H1 (cell line): ENCODE results near the gene IDH2. TPM values are rescaled to one million over a fixed set of nuclear protein-coding genes. Genes with fewer than 3 reads are reported as not detected.
A peak's percentile ranks its signal among the peaks of the same experiment; 100 is the strongest.

ENCODE experiments used
- ASH2L ChIP-seq: fragments of 200-600, 300-600 bp; sonication (generic); IDR thresholded peaks from one replicate; pipeline ENCODE4 v1.7.1; 2017; ENCODE audit warnings: low read length
- CBX5 ChIP-seq: fragments of 300-800, 300-1000 bp; sonication (generic); IDR thresholded peaks from 2 replicates; pipeline ENCODE4 v1.7.1; 2016; ENCODE audit warnings: antibody characterized with exemption, low read length, low read depth
- CBX8 ChIP-seq: fragments of 300-800, 300-1000 bp; sonication (generic); IDR thresholded peaks from 2 replicates; pipeline ENCODE4 v1.7.1; 2016; ENCODE audit warnings: low read depth, low read length, borderline replicate concordance
- CEBPB ChIP-seq: IDR thresholded peaks from 2 replicates; pipeline ENCODE4 v1.6.1; 2012; ENCODE audit warnings: low read depth, low read length
- CHD2 ChIP-seq: IDR thresholded peaks from 2 replicates; pipeline ENCODE4 v1.6.1; 2012; ENCODE audit warnings: low read length, improper control_type of control experiment
- CREB1 ChIP-seq: IDR thresholded peaks from 2 replicates; pipeline ENCODE4 v1.6.1; 2012; ENCODE audit warnings: inconsistent platforms
- E2F6 ChIP-seq: IDR thresholded peaks from 2 replicates; pipeline ENCODE4 v1.6.1; 2012; ENCODE audit warnings: inconsistent platforms
- EP300 ChIP-seq, 2 experiments: IDR thresholded peaks; 1 replicate in 1 of 2; 2 replicates in 1 of 2; pipeline ENCODE4 v1.6.1; 2011 to 2012; ENCODE audit warnings: low read depth in 2 of 2, low read length in 2 of 2, mild to moderate bottlenecking in 2 of 2, borderline replicate concordance in 1 of 2, inconsistent platforms in 1 of 2, moderate library complexity in 1 of 2
- GABPA ChIP-seq: IDR thresholded peaks from 2 replicates; pipeline ENCODE4 v1.6.1; 2011; ENCODE audit warnings: mild to moderate bottlenecking, low read length, moderate library complexity, borderline replicate concordance; ENCODE audit not compliant: insufficient read depth
- HDAC2 ChIP-seq, 2 experiments: fragments of 300-600 bp in 1 of 2; sonication (generic) in 1 of 2; IDR thresholded peaks; 2 replicates each; pipeline ENCODE4 v1.6.1; 2011 to 2012; ENCODE audit warnings: low read depth in 2 of 2, low read length in 2 of 2, mild to moderate bottlenecking in 2 of 2, moderate library complexity in 2 of 2, borderline replicate concordance in 1 of 2, inconsistent platforms in 1 of 2
- JUN ChIP-seq: IDR thresholded peaks from 2 replicates; pipeline ENCODE4 v1.6.1; 2011; ENCODE audit warnings: low read depth, mild to moderate bottlenecking, improper control_type of control experiment, low read length
- JUND ChIP-seq: IDR thresholded peaks from 2 replicates; pipeline ENCODE4 v1.6.1; 2011; ENCODE audit warnings: mild to moderate bottlenecking, improper control_type of control experiment, low read length
- KDM5A ChIP-seq: fragments of 200-600 bp; IDR thresholded peaks from 2 replicates; pipeline ENCODE4 v1.7.1; 2012; ENCODE audit warnings: mild to moderate bottlenecking, low read length, inconsistent platforms, mixed read lengths
- MAFK ChIP-seq: IDR thresholded peaks from 2 replicates; pipeline ENCODE4 v1.6.1; 2012; ENCODE audit warnings: low read depth, mild to moderate bottlenecking, improper control_type of control experiment, low read length
- RNF2 ChIP-seq: fragments of 200-900, 300-1000 bp; sonication (generic); IDR thresholded peaks from 2 replicates; pipeline ENCODE4 v1.7.1; 2016; ENCODE audit warnings: borderline replicate concordance, low read depth, mild to moderate bottlenecking, antibody characterized with exemption, low read length; ENCODE audit not compliant: poor library complexity, severe bottlenecking; ENCODE audit errors: missing control alignments
- RXRA ChIP-seq: IDR thresholded peaks from 2 replicates; pipeline ENCODE4 v1.6.1; 2011; ENCODE audit warnings: low read depth, mild to moderate bottlenecking, low read length, moderate library complexity; ENCODE audit not compliant: insufficient read depth
- SIRT6 ChIP-seq: IDR thresholded peaks from one replicate; pipeline ENCODE4 v1.7.1; 2012; ENCODE audit warnings: low read length, inconsistent platforms
- SP1 ChIP-seq: IDR thresholded peaks from 2 replicates; pipeline ENCODE4 v1.6.1; 2011; ENCODE audit warnings: low read depth, low read length
- SRF ChIP-seq: IDR thresholded peaks from 2 replicates; pipeline ENCODE4 v1.6.1; 2011; ENCODE audit warnings: mild to moderate bottlenecking, low read depth, low read length, moderate library complexity
- TAF1 ChIP-seq: IDR thresholded peaks from 2 replicates; pipeline ENCODE4 v1.6.1; 2011; ENCODE audit warnings: mild to moderate bottlenecking, low read depth, low read length
- polyA plus RNA-seq, 7 experiments: library from polyadenylated mRNA; depleted of rRNA in 3 of 7; stranded (reverse) in 5 of 7; unstranded in 2 of 7; fragments of >200 nt in 5 of 7; fragments of 200-250 nt in 2 of 7; gene quantifications; 1 replicate in 5 of 7; 2 replicates in 1 of 7; 4 replicates in 1 of 7; pipeline versions ENCODE4 v1.2.1 to v1.2.3, GENCODE V29; 2011 to 2013; ENCODE audit warnings: missing spikeins in 2 of 7, mixed read lengths in 2 of 7
- total RNA-seq: library from RNA; stranded (reverse); fragmentation: NEBNext Ultra II Directional; extraction: Animal tissue kit (Norgen Biotek cat#: 25700); gene quantifications from 2 replicates; pipeline ENCODE4 v1.2.1, GENCODE V29; 2021
- TF ChIP-seq, protein P1 (sequence below): IDR thresholded peaks from 2 replicates; pipeline ENCODE4 v1.6.1; 2011; ENCODE audit warnings: low read depth, mild to moderate bottlenecking, low read length; ENCODE audit not compliant: insufficient read depth

IDH2 gene
- total and polyA plus RNA-seq, 2 of the 8 experiments (the other 6 are each of a cell fraction or from before 2014, with no cell fraction given), result 64.2 to 84.6 TPM

DNA sequence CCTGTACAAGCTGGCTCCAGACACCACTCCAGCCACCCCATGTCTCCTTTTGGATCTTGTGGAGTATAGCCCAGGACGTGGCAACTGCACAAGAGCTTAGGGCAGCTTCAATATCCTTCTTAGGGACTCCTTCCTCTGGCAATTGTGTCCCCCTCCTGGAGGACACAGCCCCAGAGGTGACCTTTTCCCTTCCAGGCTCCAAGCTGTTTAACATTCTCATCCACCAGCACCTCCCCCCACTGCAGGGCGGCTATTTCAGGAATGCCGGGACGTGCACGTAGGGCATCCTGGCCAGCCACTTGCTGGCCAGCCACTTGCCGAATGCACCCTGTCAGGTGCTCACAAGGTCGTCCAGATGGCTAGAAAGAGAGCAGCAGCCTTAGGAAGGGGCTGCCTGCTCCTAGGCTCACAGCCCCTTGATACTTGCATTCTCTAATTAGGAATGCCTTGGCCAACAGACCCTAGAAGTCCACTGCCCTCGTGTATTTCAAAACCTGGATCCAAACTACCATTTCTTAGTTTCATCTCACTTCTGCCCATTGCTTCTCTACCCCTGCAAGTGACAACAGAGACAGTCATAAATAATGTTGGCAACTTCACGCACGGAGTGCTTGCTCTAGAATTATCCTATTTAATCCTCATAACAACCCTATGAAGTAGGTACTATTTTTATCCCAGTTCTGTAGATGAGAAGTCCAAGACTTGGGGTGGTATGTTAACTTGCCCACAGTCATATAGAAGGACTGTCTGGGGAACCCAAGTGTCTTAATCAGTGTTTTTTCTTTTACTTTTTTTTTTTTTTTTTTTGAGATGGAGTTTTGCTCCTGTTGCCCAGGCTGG is 24.5 kb upstream of the IDH2 start (continued):
- TF ChIP-seq SIRT6, result no peak
- TF ChIP-seq JUND, result no peak
- TF ChIP-seq RXRA, result 0 out of 2 replicates have a peak, but pooled peaks have one; percentile 52
- TF ChIP-seq MAFK, result no peak
- no peak for TF ChIP-seq CBX8
- TF ChIP-seq HDAC2 (IDR thresholded peaks at IDR 0.05; ENCODE audit: borderline replicate concordance in 1 of 2, low read depth in 2 of 2, low read length in 2 of 2), result no peak
- peak in 1 of 2 experiments; percentile 67; a peak in 1 of 3 replicates for TF ChIP-seq EP300 (IDR thresholded peaks at IDR 0.05; ENCODE audit: borderline replicate concordance in 1 of 2, low read depth in 2 of 2, low read length in 2 of 2)
- TF ChIP-seq E2F6, result no peak
- no peak for TF ChIP-seq CEBPB
- TF ChIP-seq, protein P1, sequence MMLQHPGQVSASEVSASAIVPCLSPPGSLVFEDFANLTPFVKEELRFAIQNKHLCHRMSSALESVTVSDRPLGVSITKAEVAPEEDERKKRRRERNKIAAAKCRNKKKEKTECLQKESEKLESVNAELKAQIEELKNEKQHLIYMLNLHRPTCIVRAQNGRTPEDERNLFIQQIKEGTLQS, result no peak
- 0 out of 2 replicates have a peak, but pooled peaks have one; percentile 50 for TF ChIP-seq TAF1
- no peak for TF ChIP-seq SRF
- no peak for TF ChIP-seq GABPA
- peak; percentile 72 for TF ChIP-seq ASH2L
- peak; percentile 80 for TF ChIP-seq SP1
- TF ChIP-seq KDM5A, result no peak
- no peak for TF ChIP-seq CBX5
- no peak; the same call in 1 of the 2 replicates for TF ChIP-seq CREB1
- no peak for TF ChIP-seq JUN
- TF ChIP-seq CHD2, result 0 out of 2 replicates have a peak, but pooled peaks have one; percentile 39
- TF ChIP-seq RNF2, result no peak
